ENCODE measurements around the gene TMEM209. TPM values are rescaled to one million over a fixed set of nuclear protein-coding genes. Genes with fewer than 3 reads are reported as not detected.

The TMEM209 gene
- total RNA-seq, 2 experiments from 2014 or later = 18.3 to 18.8 TPM

GRCh38 chr7:130195396-130195795 is 9.8 kb downstream of the TMEM209 start:
- no peak for TF ChIP-seq CTCF (IDR thresholded peaks at IDR 0.05)
- H3K27ac Mint-ChIP-seq = no peak overlapping the region
- no peaks in the 10 kb centered on the region for H3K9me3 ChIP-seq (ENCODE audit: control insufficient read depth in 1 of 2, insufficient read depth in 1 of 2, low read length in 2 of 2)
- ChIA-PET CTCF (no interaction called here), POLR2A (no interaction called here)
- peaks cover 73% of the 10 kb centered on the region for H3K36me3 Mint-ChIP-seq (ENCODE audit: low read depth)
- H3K27me3 Mint-ChIP-seq = no peaks in the 10 kb centered on the region
- DNase-seq (no peak), ATAC-seq (ENCODE audit: poor library complexity) (no peak)
- intact Hi-C loops (cut with DNase I, micrococcal nuclease) = no loop called here
- no peaks in the 10 kb centered on the region for H3K9me3 Mint-ChIP-seq
- no peaks in the 10 kb centered on the region for H3K27me3 ChIP-seq (ENCODE audit: control insufficient read depth in 1 of 2, insufficient read depth in 2 of 2, low read length in 2 of 2)
- no peaks in the 10 kb centered on the region for H3K4me1 ChIP-seq (ENCODE audit: insufficient read depth, low read length)
- no peak overlapping the region for H3K4me3 Mint-ChIP-seq
- peaks cover 39% of the 10 kb centered on the region for H3K36me3 ChIP-seq (ENCODE audit: insufficient read depth, low read length)
- H3K4me3 ChIP-seq (ENCODE audit: low read length) = no peak overlapping the region
- no peak overlapping the region for H3K27ac ChIP-seq (ENCODE audit: low read depth in 1 of 2, low read length in 2 of 2)
- H3K4me1 Mint-ChIP-seq (ENCODE audit: low read depth) = peaks cover 12% of the 10 kb centered on the region

GRCh38 chr7:130191791-130192190 is 13.4 kb downstream of the TMEM209 start:
- ChIA-PET POLR2A (no interaction called here), CTCF (interaction anchor here (1.4 kb wide), 1 partner anchor 19 kb away, joined by 4 read pairs; no protein-coding TSS in a partner anchor)
- Mint-ChIP-seq H3K4me1 (ENCODE audit: low read depth) (peaks cover 4% of the 10 kb centered on the region), H3K36me3 (ENCODE audit: low read depth) (peaks cover 72% of the 10 kb centered on the region), H3K9me3 (no peaks in the 10 kb centered on the region), H3K27ac (no peak overlapping the region), H3K27me3 (no peaks in the 10 kb centered on the region), H3K4me3 (no peak overlapping the region)
- H3K4me1 ChIP-seq (ENCODE audit: insufficient read depth, low read length) = no peaks in the 10 kb centered on the region
- intact Hi-C loops (cut with DNase I, micrococcal nuclease) = no loop called here
- no peak for DNase-seq
- no peak for TF ChIP-seq CTCF (IDR thresholded peaks at IDR 0.05)
- H3K36me3 ChIP-seq (ENCODE audit: insufficient read depth, low read length) = peaks cover 28% of the 10 kb centered on the region
- H3K27me3 ChIP-seq (ENCODE audit: control insufficient read depth in 1 of 2, insufficient read depth in 2 of 2, low read length in 2 of 2) = no peaks in the 10 kb centered on the region
- ATAC-seq (ENCODE audit: poor library complexity) = no peak
- no peak overlapping the region for H3K4me3 ChIP-seq (ENCODE audit: low read length)
- H3K9me3 ChIP-seq (ENCODE audit: control insufficient read depth in 1 of 2, insufficient read depth in 1 of 2, low read length in 2 of 2) = no peaks in the 10 kb centered on the region
- no peak overlapping the region for H3K27ac ChIP-seq (ENCODE audit: low read depth in 1 of 2, low read length in 2 of 2)

GRCh38 chr7:130189343-130189742 is 15.9 kb downstream of the TMEM209 start:
- DNase-seq = no peak
- H3K9me3 ChIP-seq (ENCODE audit: control insufficient read depth in 1 of 2, insufficient read depth in 1 of 2, low read length in 2 of 2) = no peaks in the 10 kb centered on the region
- Mint-ChIP-seq H3K9me3 (no peaks in the 10 kb centered on the region), H3K27ac (no peak overlapping the region), H3K4me3 (no peak overlapping the region), H3K4me1 (ENCODE audit: low read depth) (peaks cover 7% of the 10 kb centered on the region), H3K36me3 (ENCODE audit: low read depth) (peaks cover 75% of the 10 kb centered on the region), H3K27me3 (no peaks in the 10 kb centered on the region)
- H3K27ac ChIP-seq (ENCODE audit: low read depth in 1 of 2, low read length in 2 of 2) = no peak overlapping the region
- no peak for ATAC-seq (ENCODE audit: poor library complexity)
- intact Hi-C loops (cut with DNase I, micrococcal nuclease) = no loop called here
- no peaks in the 10 kb centered on the region for H3K27me3 ChIP-seq (ENCODE audit: control insufficient read depth in 1 of 2, insufficient read depth in 2 of 2, low read length in 2 of 2)
- CTCF ChIA-PET = no interaction called here
- no peak overlapping the region for H3K4me3 ChIP-seq (ENCODE audit: low read length)
- TF ChIP-seq CTCF (IDR thresholded peaks at IDR 0.05) = no peak
- peaks cover 44% of the 10 kb centered on the region for H3K36me3 ChIP-seq (ENCODE audit: insufficient read depth, low read length)
- H3K4me1 ChIP-seq (ENCODE audit: insufficient read depth, low read length) = no peaks in the 10 kb centered on the region
- POLR2A ChIA-PET = no interaction called here
